ENCODE results near the gene RCOR2.

The RCOR2 gene

GRCh38 chr11:63907063-63907462 is 9.9 kb downstream of the RCOR2 start:
- DNase-seq, result no peak

GRCh38 chr11:63906585-63906984 is 10.4 kb downstream of the RCOR2 start:
- peak; percentile 34 for DNase-seq

DNA sequence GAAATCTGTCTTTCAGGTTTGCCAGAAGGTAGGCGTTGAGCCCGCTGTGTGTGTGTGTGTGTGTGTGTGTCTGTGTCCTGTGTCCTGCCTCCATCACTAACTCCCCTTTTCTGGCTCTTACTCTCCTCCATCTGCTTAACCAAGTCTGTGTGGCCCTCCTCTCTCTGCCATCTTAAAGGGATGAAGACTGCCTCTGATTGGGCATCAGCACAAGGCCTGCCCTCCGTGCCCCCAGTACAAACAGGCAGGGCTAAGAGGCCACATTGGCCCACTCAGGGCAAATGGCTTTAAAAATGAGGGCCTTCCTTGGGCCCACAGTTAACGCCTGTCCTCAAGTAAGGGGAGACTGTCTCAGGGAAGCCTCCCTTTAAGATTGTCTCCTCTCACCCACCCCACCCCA is 10.9 kb downstream of the RCOR2 start:
- DNase-seq, result no peak

DNA sequence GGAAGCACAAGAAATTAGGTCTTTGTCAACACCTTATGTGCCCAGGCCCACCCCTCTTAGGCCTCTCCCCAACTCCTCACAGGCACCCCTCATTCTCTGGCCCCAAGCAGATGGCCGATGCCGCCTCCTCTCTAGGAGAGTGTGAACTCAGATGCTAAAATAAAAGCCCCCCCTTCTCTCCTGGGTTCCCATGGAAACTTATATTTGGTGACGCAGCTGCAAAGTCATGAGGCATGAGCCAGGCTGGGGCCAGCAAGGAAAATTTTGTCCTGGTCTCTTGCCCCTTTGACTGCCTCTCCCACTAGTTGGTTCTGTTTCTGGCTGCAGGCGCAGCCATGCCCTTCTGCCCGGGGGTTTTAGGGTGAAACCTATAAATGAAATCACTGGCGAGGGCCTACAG is 11.8 kb downstream of the RCOR2 start:
- DNase-seq, result no peak

DNA sequence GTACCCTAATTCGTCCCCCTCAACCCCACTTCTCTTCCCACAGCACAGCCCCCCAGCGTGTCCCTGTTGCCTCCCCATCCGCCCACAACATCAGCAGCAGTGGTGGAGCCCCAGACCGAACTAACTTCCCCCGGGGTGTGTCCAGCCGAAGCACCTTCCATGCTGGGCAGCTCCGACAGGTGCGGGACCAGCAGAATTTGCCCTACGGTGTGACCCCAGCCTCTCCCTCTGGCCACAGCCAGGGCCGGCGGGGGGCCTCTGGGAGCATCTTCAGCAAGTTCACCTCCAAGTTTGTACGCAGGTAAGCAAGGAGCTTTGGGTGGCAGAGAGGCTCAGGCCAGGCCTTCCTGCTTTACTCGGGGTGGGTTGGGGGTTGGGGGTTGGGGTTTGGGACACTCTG is 12.2 kb downstream of the RCOR2 start:
- no peak for DNase-seq

- no peak for DNase-seq
These were observed 13.1 kb downstream of the RCOR2 start for GRCh38 chr11:63903884-63904283.

DNA sequence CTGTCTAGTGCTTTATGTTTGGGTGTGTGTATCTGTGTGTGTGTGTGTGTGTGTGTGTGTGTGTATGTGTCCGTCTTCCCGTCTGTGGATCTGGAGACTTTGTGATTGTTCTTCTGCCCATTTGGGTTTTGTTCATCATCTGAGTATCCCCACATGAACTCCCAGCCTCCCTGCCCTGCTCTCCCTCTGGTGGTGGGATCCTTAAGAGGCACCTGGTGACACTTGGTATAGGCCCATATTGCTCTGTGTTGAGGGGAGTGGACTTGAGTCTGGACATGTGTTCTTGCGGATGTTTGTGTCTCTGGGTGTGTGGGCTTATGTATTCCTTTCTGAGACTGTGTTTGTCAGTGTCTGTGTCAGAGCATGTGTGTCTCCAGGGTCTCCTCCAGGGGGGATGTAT is 15.3 kb downstream of the RCOR2 start:
- DNase-seq, result no peak

DNA sequence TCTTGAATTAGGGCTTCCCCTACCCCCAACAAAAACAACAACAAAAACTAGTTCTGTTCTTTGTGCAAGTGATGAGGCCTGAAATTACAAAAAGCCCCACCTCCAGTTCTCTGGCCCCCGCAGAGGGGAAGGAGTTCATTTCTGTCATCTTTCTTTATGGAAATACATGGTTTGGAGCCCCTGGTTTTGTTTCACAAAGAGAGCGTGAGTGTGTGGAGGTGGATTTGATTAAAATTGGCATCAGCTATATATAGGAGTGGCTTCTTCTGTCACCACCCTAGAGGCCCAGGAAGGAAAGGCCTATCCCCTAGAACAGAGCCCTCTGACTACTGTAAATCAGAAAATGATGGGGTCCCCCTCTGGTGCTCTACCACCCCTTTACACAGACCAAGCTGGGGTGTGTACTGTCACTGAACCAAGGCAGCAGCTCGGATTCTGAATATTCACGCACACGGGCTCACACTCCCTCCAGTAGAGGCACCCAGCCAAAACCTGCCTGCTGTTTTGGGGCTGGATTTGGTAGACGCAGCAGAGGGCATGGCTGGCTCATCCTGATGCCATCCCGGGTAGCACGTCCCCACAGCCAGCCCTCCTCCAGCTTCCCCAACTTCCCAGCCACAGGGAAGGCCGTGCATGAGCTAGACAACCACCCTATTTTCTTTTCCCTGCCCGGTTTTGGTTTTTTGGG is 19.4 kb downstream of the RCOR2 start:
- no peak for DNase-seq

- DNase-seq, result no peak
These were observed 20.9 kb downstream of the RCOR2 start for GRCh38 chr11:63896071-63896470.

- no peak for DNase-seq
These were observed 23.6 kb downstream of the RCOR2 start for GRCh38 chr11:63893355-63893754.

DNA sequence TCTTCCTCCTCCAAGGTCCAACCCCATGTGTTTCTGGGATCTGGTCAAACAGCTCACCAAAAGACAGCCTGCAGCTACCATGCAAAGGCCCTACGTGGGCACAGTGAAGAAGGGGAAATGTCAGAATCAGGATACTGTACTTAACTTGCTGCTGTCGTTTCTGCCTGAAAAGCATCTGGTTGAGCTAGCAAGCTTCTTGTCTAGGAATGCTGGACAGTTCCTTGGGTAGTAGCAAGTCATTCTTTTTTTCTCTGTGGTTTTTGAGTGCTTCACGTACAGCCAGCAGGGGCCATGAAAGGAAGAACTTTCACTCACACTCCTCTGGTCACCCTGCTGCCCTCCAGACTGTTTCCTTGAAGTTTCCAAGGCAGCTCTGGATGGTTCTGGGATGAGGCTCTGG is 24.7 kb downstream of the RCOR2 start:
- no peak for DNase-seq

GRCh38 chr11:63890368-63890767 is 26.6 kb downstream of the RCOR2 start:
- no peak for DNase-seq

DNA sequence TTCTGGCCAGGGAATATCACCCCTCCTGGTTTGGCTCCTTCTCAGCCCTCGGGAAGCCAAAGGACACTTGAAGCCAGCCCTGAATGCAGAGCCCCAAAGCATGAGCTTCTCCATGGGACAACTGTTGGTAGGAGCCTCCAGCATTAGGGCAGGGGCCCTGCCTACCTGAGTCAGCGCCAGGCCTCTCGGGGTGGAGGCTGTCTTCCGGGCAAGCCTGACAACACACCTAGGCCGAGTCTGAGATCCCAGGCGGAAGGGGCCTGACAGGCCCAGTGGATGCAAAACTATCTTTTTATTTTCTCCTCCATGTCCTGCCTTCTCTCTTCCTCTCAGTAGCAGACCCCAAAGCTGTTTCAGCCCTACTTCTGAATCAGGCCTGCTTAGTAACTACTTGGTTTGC is 27.6 kb downstream of the RCOR2 start:
- no peak for DNase-seq

- DNase-seq, result peak; percentile 51
These were observed 28.5 kb downstream of the RCOR2 start for GRCh38 chr11:63888170-63889086.

DNA sequence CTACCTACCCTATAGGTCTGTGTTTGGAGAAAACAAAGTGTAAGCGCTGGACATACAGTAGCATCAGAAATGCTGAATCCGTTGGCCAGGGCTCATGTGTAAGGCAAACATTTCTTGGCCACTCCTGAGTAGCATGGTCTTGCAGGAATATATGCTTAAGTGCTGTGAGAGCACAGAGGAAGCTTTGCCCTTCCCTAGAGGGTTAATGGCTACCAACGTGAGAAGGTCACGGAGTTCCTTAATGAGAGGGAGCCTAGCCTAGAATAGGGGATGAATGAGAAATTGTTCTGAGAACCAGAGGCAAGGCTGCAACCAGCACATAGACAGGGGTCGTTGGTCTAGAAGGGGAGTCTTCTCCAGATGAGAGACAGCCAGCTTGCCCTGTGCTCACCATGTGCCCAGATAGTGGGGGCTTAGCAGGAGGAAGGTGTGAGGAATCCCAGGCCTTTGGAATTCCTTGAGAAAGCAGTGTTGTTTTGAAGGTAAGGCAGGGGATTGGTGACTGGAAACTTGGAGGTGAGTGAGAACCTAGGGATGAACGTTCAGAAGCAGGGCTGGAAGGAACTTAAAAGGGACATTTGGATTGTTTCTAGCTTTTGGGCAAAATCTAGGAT is 29.5 kb downstream of the RCOR2 start:
- DNase-seq, result no peak

GRCh38 chr11:63884196-63884932 is 32.6 kb downstream of the RCOR2 start:
- DNase-seq, result no peak

DNA sequence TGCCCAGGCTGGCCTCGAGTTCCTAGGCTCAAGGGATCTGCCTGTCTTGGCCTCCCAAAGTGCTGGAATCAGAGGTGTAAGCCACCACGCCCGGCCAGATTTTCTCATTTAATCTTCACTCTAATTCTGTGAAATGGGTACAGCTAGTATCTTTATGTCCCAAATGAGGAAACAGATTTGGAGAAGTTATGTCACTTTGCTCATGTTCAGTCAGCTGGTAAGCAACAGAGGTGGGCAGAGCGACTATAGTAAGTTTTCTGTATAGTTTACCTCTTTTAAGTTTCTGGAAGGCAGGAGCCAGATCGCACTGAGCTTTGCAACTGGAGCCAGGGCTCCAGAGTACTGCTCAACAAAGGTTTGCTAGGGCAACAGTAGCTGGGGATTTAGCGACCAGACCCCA is 33.2 kb downstream of the RCOR2 start:
- no peak for DNase-seq

DNA sequence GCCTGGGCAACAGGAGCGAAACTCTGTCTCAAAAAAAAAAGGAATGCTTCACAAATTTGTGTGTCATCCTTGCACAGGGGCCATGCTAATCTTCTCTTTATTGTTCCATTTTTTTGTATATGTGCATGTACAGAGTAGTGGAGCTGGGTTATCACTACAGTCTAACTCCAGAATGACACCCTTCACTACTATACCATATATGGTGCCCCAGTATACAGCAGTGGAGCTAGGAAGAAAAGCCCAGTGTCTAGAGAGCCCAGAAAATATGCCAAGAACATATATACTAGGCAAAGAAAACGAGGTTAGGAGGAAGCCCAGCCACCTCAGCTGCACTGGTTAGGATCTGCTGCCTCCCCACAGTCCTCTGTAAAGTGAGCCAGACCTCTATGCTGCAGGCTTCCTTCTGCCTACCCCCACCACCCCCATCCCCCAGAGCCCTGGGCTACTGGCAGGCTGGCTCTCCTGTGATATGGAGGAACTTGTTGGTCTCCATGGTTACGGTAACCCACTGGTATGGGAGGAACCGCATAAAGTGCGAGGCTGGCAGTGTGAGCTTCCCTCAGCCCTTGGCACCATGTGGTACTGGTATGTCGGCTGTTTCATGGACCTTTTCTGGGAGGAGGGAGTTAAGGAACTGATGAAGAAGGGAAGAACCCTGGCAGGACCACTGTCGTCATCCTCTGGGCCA is 34.3 kb downstream of the RCOR2 start:
- no peak for DNase-seq

- no peak for DNase-seq
These were observed 36.6 kb downstream of the RCOR2 start for GRCh38 chr11:63880403-63880790.

GRCh38 chr11:63879598-63880402 is 37.2 kb downstream of the RCOR2 start:
- no peak for DNase-seq

- DNase-seq, result no peak
These were observed 39.2 kb downstream of the RCOR2 start for GRCh38 chr11:63877658-63878241.
